HG02981 (cell line): ENCODE data around the gene UBE2L3.
"Not testable (repeated sequence)": the region's sequence is repeated elsewhere in the genome, so short reads cannot be mapped to it uniquely, and the experiment has no call there.

Source experiments
- ATAC-seq: cut with Tn5 transposase; IDR thresholded peaks from one replicate; pipeline ENCODE4 v1.9.1; 2021; ENCODE audit warnings: mild to moderate bottlenecking, moderate library complexity; ENCODE audit not compliant: unreplicated experiment

Gene UBE2L3

GRCh38 chr22:21567456-21568346, at the start of gene UBE2L3:
TSS of gene UBE2L3 (plus strand) at chr22:21567714. CDS start at chr22:21567745, 31 bp downstream.
- ATAC-seq, result no peak

DNA sequence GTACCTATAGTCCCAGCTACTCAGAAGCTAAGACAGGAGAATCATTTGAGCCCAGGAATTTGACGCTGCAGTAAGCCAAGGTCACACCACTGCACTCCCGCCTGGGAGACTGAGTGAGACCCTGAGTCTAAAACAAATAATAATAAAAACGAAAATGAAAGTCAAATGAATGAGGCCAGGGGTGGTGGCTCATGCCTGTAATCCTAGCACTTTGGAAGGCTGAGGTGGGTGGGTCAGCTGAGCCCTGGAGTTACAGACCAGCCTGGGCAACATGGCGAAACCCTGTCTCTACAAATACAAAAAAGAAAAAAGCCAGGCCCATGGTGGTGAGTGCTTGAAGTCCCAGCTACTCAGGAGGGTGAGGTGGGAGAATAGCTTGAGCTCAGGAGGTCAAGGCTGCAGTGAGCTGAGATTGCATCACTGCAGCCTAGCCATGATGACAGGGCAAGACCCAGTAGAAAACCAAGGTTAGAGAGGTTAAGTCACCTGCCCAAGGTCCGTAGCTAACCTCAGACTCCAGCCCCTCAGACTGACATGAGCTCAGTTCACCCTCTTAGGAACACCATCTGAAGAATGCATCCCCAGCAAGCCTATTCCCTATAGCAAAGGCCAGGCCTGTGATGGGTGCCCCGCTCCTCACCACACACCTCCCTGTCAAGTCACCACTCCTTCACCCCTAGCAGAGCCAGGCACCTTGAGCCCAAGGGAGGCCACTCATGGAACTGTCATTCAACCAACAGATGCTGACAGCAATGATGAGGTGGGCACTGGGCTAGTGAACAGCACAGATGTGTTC, 40.6 kb upstream of the UBE2L3 start:
- not testable (repeated sequence) for ATAC-seq

DNA sequence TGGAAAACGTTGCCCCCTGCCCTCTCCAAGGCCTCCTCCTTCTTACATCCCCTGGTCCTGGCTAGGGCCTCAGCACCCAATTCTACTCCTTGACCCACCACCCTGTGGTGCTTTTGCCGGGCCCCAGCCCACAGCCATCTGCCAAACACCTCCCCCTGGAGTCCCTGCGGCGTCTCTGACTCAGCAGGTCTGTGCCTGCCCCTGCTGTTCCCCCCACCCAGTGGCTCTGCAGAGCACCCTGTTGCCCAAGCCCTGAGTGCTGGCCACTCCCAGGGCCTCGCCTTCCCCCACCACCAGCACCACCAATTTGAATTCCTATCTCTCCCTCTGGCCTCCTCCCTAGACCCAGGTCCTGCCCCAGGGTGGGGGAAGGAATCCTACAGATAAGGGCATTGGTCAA, 36.0 kb upstream of the UBE2L3 start:
- not testable (repeated sequence) for ATAC-seq

GRCh38 chr22:21532863-21533648, 34.5 kb upstream of the UBE2L3 start:
- not testable (repeated sequence) for ATAC-seq

DNA sequence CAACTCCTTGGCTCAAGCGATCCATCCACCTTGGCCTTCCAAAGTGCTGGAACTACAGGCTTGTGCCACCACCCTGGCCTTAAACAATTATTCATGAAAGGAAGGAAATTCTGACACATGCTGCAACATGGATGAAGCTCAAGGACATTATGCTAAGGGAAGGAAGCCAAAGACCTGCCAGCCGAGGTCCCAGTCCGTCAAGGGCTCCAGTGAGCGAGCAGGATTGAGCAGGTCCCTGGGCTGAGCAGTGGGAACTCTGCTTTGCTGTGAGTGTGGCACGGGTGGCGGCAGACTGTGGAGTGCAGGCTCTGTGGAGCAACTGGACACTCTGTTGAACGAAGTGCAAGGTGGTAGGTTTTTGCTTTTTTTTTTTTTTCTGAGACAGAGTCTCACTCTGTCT, 27.7 kb upstream of the UBE2L3 start:
- not testable (repeated sequence) for ATAC-seq

DNA sequence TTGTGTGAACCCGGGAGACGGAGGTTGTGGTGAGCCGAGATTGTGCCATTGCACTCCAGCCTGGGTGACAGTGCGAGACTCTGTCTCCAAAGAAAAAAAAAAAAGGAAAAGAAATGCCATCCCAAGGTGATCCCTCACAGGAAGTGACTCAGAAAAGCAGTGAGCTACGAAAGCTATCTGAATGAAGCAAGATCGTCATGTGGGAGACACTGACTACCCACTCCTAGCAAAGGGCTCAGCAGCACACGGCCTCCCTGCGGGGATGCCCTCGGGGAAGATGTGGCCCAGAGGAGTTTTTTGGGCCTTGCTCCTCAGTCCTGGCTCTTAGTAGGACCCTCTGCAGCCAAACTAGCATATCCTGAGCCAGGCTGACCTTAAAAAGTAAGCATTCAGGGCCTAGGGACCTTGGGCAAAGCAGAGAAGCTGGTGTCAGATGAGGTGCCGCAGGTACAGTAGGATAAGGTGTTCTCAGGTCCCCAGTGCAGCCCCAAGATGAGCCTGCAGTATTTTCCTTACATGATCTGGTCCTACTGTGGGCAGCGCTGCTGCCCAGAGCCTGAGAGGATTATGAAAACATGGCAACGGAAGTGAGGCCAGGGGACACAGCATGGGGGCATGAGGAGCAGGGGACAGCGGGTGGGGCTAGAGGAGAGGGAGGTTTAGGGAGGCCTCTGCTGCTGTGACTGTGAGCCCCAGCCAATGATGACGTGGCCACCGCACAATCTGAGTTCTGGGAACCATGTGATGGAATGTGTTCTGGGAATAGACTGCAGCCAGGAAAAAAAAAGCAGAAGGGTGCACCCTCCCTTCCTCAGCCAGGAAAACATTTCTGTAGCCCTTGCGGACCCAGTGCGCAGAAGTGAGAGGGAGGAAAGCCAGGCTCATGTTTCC, 22.8 kb upstream of the UBE2L3 start:
- not testable (repeated sequence) for ATAC-seq

- not testable (repeated sequence) for ATAC-seq
Measured at GRCh38 chr22:21549558-21549957, 18.0 kb upstream of the UBE2L3 start.

- ATAC-seq, result not testable (repeated sequence)
Measured at GRCh38 chr22:21550008-21550677, 17.4 kb upstream of the UBE2L3 start.

DNA sequence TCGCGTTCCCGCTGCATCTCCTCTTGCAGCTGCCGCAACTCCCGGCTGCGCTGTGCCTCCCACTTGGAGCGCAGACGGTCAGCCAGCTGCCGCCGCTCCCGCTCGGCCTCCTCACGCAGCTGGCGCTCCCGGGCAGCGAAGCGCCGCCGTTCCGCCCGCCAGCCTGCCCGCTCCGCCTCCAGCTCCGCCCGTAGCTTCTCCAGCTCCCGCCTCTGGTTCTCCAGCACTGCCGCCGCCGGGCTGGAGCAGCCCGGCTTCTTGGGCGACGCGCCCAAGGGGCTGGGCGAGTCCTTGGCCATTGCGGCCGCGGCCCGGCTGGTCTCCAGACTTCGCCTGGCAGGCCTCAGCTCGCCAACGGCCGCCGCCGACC, 16.9 kb upstream of the UBE2L3 start:
- not testable (repeated sequence) for ATAC-seq

DNA sequence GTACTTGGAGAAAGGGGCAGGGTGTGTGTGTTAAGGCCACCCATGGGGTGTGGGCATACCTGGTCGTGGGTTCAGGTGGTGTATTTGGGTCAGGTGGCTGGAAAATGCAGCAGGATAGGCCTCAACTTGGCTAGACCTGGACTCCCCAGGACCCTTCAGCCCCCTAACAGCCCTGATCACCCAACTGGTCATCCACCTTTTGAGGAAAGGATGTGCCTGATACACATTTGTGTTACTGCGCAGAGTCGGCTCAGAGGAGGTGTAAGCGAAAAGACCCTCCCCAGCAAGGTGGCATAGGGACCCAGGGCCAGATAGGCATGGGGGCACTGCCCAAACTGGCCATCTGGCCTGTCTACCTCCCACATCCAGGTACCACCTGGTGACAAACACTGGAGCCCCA, 16.2 kb upstream of the UBE2L3 start, which contains the start of gene RIMBP3C:
Gene RIMBP3C (minus strand): TSS at position 101 of the 400 bp plus-strand sequence. CDS start 485 bp downstream, outside the sequence.
- not testable (repeated sequence) for ATAC-seq

DNA sequence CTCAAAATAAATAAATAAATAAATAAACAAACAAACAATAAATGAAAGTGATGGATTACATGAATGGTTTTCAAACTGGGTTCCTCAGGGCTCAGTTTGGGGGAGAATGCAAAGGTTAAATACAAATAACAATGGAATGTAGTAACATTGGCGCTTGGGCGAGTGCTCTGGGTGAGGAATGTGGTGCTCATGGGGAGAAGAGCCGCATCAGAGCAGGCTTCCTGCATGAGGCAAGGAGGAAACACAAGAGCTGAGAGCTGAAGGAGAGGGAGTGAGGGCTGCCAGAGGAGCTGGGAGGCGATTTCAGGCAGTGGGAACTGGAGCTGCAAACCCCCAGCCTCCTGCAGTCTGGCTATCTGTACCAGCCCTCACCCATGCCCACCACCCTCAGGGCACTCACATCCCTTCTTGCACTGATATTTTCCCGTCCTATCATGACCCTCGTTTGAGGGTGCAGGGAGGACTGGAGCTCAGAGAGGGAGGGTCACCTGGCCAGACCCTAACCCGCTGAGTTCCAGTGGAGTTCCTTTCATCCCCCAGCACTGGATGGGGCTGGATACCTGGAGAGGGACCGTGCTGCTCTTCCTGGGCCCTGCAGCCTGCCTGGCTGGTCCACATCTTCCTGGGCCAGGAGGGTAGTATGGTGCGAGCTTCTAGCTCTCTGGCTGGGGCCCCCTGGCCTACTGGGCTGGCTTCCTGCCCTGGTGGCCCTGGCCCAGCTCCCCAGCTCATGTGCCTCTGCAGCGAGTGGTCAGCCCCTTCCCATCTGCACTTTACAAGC, 8.0 kb upstream of the UBE2L3 start:
- not testable (repeated sequence) for ATAC-seq

DNA sequence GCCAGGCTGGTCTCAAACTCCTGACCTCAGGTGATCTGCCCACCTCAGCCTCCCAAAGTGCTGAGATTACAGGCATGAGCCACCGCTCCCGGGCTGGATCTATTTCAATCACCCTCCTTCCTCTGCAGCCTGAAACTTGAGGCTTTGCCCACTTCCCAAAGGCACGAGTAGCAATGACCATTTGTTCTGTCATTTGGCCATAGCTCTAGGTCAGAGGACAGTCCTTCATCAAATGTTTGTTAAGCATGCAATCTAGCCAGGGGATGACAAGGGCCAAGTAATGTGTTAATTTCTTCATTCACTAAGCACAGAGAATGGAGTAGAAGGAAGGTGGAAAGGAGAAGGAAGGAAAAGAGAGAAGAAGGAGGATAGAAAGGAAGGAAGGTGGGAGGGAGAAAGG, 6.9 kb upstream of the UBE2L3 start:
- not testable (repeated sequence) for ATAC-seq

DNA sequence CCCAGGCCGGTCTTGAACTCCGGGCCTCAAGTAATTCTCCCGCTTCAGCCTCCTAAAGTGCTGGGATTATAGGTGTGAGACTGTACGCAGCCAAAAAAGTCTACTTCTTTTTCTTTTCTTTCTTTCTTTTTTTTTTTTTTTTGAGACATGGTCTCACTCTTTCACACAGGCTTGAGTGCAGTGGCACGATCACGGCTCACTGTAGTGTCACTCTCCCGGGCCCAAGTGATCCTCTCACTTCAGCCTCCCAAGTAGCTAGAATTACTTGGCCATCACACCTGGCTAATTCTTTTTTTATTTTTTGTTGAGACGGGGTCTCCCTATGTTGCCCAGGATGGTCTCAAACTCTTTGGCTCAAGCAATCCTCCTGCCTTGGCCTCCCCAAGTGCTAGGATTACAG, 3.6 kb upstream of the UBE2L3 start:
- ATAC-seq, result no peak

- ATAC-seq, result no peak
Measured at GRCh38 chr22:21564411-21564810, 3.1 kb upstream of the UBE2L3 start.

DNA sequence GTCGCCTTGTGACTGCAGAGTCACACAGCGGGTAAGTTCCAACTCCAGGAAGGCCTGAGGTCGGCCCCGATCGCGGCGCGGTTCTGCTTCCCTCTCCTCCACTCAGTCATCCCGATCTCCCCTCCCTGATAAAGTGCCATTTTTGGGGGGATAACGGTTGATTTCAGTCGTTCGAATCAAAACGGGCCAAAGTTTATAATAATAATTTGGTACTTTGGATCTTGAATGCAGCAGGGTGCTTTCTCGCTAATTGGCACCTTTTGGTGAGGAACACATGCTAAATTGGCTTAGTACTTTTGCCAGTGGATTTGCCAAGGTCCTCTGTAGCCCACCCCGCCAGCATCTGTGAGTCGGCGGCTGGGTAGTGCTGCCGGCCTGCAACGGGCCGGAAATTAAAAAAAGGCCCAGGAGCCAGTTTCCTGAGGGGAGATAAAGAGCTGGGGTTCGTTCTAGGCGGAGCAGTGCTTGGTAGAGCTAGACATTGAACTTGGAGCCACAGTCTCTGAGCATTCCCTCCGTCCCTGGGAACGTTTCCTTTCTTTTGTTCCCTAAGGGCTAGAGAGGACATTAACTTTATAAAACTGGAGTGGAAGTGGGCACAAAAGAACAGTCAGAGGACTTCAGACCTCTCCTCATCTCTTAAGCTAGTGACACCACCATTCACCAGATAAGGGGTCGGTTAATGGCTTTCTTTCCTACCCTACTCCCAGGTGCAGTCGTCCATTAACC, 997 bp downstream of the UBE2L3 start:
- ATAC-seq, result no peak

- not testable (repeated sequence) for ATAC-seq
Measured at GRCh38 chr22:21569076-21569427, 1.5 kb downstream of the UBE2L3 start.

GRCh38 chr22:21569459-21570170, 2.1 kb downstream of the UBE2L3 start:
- ATAC-seq, result no peak
